ENCODE measurements around the gene C12orf57. TPM values are rescaled to one million over a fixed set of nuclear protein-coding genes. Genes with fewer than 3 reads are reported as not detected.
A peak's percentile ranks its signal among the peaks of the same experiment; 100 is the strongest.

C12orf57 gene
- total and polyA plus RNA-seq, 7 experiments from 2014 or later = 148 to 592 (median 394) TPM

- Mint-ChIP-seq H3K27ac (peak overlapping the region; percentile 83 to 100 (median 97)), H3K27me3 (no peaks in the 10 kb centered on the region), H3K36me3 (peaks cover 5 to 45% (median 11%) of the 10 kb centered on the region in 5 donors), H3K4me1 (peaks cover 56 to 82% (median 72%) of the 10 kb centered on the region in 7 donors), H3K4me3 (peak overlapping the region; percentile 93 to 100 (median 98)), H3K9me3 (no peaks in the 10 kb centered on the region)
- peak in 1 of 9 donors; percentile 23 for DNase-seq
- POLR2A ChIA-PET = interaction anchor here (0.9 to 21.6 kb wide), 7 partner anchors 8 to 101 kb away, joined by 4 to 1270 read pairs (median 21); partner anchors contain the start of genes ATN1, C12orf57, CDCA3 and EMG1
- Histone ChIP-seq H3K4me1 (ENCODE audit: control insufficient read depth in 2 of 2, insufficient read depth in 2 of 2, low read length in 2 of 2) (peaks cover 70 to 84% of the 10 kb centered on the region in 2 donors), H3K27me3 (ENCODE audit: control insufficient read depth in 2 of 2, insufficient read depth in 2 of 2, low read length in 2 of 2) (no peaks in the 10 kb centered on the region), H3K9me3 (ENCODE audit: control insufficient read depth in 2 of 3, low read length in 3 of 3) (no peaks in the 10 kb centered on the region), H3K27ac (ENCODE audit: low read depth, low read length) (peak overlapping the region; percentile 95), H3K4me3 (ENCODE audit: low read length) (peak overlapping the region; percentile 92), H3K36me3 (ENCODE audit: control insufficient read depth in 2 of 3, insufficient read depth in 3 of 3, low read length in 3 of 3) (peaks cover 0 to 52% (median 14%) of the 10 kb centered on the region in 3 experiments)
- no peak for ATAC-seq
- intact Hi-C loops (cut with micrococcal nuclease) = loop anchor here (1.0 to 10.0 kb wide), 6 partner anchors 8 to 460 kb away; partner anchors contain the start of genes C12orf57 (in 1 of the 2), CHD4 (in 1 of the 2), ENO2 (in 1 of the 2) and MRPL51 (in 1 of the 2)
- CTCF ChIA-PET = interaction anchor here (0.6 to 11.7 kb wide), 6 partner anchors 8 to 156 kb away, joined by 3 to 460 read pairs (median 6); partner anchors contain the start of genes C12orf57, RNU7-1 and SPSB2
Observed at GRCh38 chr12:6952121-6952862, 8.5 kb downstream of the C12orf57 start.

GRCh38 chr12:6952863-6953441 is 9.1 kb downstream of the C12orf57 start:
- peak overlapping the region; percentile 92 for H3K4me3 ChIP-seq (ENCODE audit: low read length)
- no peaks in the 10 kb centered on the region for H3K27me3 ChIP-seq (ENCODE audit: control insufficient read depth in 2 of 2, insufficient read depth in 2 of 2, low read length in 2 of 2)
- ChIA-PET CTCF (interaction anchor here (0.6 to 11.7 kb wide), 5 partner anchors 9 to 79 kb away, joined by 3 to 460 read pairs (median 7); partner anchors contain the start of genes C12orf57, RNU7-1 and SPSB2), POLR2A (interaction anchor here (0.9 to 21.6 kb wide), 6 partner anchors 7 to 80 kb away, joined by 4 to 1270 read pairs (median 31); partner anchors contain the start of genes ATN1, C12orf57, EMG1 and PHB2)
- ATAC-seq (no peak), DNase-seq (peak in 1 of 9 donors; percentile 23)
- H3K4me1 ChIP-seq (ENCODE audit: control insufficient read depth in 2 of 2, insufficient read depth in 2 of 2, low read length in 2 of 2) = peaks cover 70 to 84% of the 10 kb centered on the region in 2 donors
- Mint-ChIP-seq H3K4me3 (peak overlapping the region; percentile 93 to 100 (median 98)), H3K27ac (peak overlapping the region; percentile 83 to 100 (median 97)), H3K9me3 (no peaks in the 10 kb centered on the region), H3K4me1 (peaks cover 54 to 83% (median 72%) of the 10 kb centered on the region in 7 donors), H3K36me3 (peaks cover 5 to 45% (median 11%) of the 10 kb centered on the region in 5 donors), H3K27me3 (no peaks in the 10 kb centered on the region)
- H3K36me3 ChIP-seq (ENCODE audit: control insufficient read depth in 2 of 3, insufficient read depth in 3 of 3, low read length in 3 of 3) = peaks cover 3 to 59% (median 19%) of the 10 kb centered on the region in 3 experiments
- H3K27ac ChIP-seq (ENCODE audit: low read depth, low read length) = peak overlapping the region; percentile 95
- H3K9me3 ChIP-seq (ENCODE audit: control insufficient read depth in 2 of 3, low read length in 3 of 3) = no peaks in the 10 kb centered on the region
- intact Hi-C loops (cut with micrococcal nuclease) = loop anchor here (1.0 to 10.0 kb wide), 7 partner anchors 8 to 461 kb away; partner anchors contain the start of genes C12orf57 (in 2 of the 2), CHD4 (in 1 of the 2), EMG1 (in 1 of the 2) and ENO2 (in 1 of the 2)

DNA sequence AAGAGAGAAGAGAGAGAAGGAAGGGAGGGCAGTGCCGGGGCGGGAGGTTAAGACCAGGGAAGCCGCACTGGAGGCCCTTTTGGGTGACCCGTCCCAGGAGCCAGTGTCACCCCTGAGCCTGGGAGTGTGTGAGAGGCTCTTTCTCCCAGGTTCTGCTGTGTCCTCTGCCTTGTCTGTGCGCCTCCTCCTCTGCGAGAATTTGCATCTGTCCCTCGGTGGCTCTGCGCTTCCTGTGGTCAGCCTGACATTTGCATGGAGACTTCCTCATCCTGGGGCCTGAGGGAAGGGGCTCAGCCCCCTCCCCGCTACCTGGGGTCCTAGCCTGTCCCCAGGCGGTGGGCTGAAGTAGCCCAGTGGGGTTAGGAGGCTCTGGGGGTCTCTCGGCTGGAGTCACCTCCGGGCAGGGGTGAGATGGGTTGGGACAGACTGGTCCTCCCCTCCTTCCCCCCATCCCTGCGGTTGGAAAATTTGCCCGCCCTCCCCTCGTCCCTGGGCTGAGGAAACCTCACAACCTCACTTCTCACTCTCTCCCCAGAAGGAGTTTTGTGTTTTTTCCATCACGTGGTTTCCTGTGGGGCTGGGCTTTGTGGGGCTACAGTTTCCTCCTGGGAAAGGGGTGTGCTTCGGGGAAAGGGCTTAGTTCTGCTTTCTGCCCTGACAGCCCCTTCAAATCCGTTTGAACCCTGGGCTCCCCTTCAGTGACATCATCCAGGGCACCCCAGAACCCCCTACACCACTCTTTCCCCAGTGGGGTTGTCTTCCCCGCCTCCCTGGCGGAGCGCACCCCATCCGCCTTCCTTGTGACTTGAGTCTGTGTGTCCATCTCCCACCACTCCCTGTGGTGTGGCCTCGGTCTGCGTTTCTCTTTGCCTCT is 9.9 kb downstream of the C12orf57 start:
- Mint-ChIP-seq H3K9me3 (no peaks in the 10 kb centered on the region), H3K27me3 (no peaks in the 10 kb centered on the region), H3K27ac (peak overlapping the region; percentile 83 to 100 (median 97)), H3K4me1 (peaks cover 54 to 85% (median 72%) of the 10 kb centered on the region in 7 donors), H3K4me3 (peak overlapping the region; percentile 93 to 100 (median 98)), H3K36me3 (peaks cover 10 to 48% (median 16%) of the 10 kb centered on the region in 5 donors)
- DNase-seq (peak in 8 of 9 donors; percentile 65 to 92 (median 74)), ATAC-seq (peak; percentile 56)
- intact Hi-C loops (cut with micrococcal nuclease) = loop anchor here (1.0 to 10.0 kb wide), 7 partner anchors 8 to 461 kb away; partner anchors contain the start of genes C12orf57 (in 1 of the 2), CHD4 (in 1 of the 2), EMG1 (in 1 of the 2) and ENO2 (in 1 of the 2)
- H3K4me3 ChIP-seq (ENCODE audit: low read length) = peak overlapping the region; percentile 92
- ChIA-PET POLR2A (interaction anchor here (0.7 to 21.6 kb wide), 7 partner anchors 7 to 23 kb away, joined by 3 to 1270 read pairs (median 41); partner anchors contain the start of genes ATN1, C12orf57, EMG1 and PHB2), CTCF (interaction anchor here (1.0 to 11.7 kb wide), 6 partner anchors 8 to 84 kb away, joined by 3 to 460 read pairs (median 6); partner anchors contain the start of genes C12orf57 and RNU7-1)
- peaks cover 5 to 65% (median 20%) of the 10 kb centered on the region in 3 experiments for H3K36me3 ChIP-seq (ENCODE audit: control insufficient read depth in 2 of 3, insufficient read depth in 3 of 3, low read length in 3 of 3)
- H3K27ac ChIP-seq (ENCODE audit: low read depth, low read length) = peak overlapping the region; percentile 95
- peaks cover 70 to 84% of the 10 kb centered on the region in 2 donors for H3K4me1 ChIP-seq (ENCODE audit: control insufficient read depth in 2 of 2, insufficient read depth in 2 of 2, low read length in 2 of 2)
- no peaks in the 10 kb centered on the region for H3K9me3 ChIP-seq (ENCODE audit: control insufficient read depth in 2 of 3, low read length in 3 of 3)
- H3K27me3 ChIP-seq (ENCODE audit: control insufficient read depth in 2 of 2, insufficient read depth in 2 of 2, low read length in 2 of 2) = no peaks in the 10 kb centered on the region

GRCh38 chr12:6954316-6955107 is 10.7 kb downstream of the C12orf57 start:
- Histone ChIP-seq H3K27me3 (ENCODE audit: control insufficient read depth in 2 of 2, insufficient read depth in 2 of 2, low read length in 2 of 2) (no peaks in the 10 kb centered on the region), H3K4me3 (ENCODE audit: low read length) (peak overlapping the region; percentile 92), H3K4me1 (ENCODE audit: control insufficient read depth in 2 of 2, insufficient read depth in 2 of 2, low read length in 2 of 2) (peaks cover 70 to 84% of the 10 kb centered on the region in 2 donors), H3K27ac (ENCODE audit: low read depth, low read length) (peak overlapping the region; percentile 95), H3K36me3 (ENCODE audit: control insufficient read depth in 2 of 3, insufficient read depth in 3 of 3, low read length in 3 of 3) (peaks cover 5 to 65% (median 20%) of the 10 kb centered on the region in 3 experiments), H3K9me3 (ENCODE audit: control insufficient read depth in 2 of 3, low read length in 3 of 3) (no peaks in the 10 kb centered on the region)
- Mint-ChIP-seq H3K4me1 (peaks cover 54 to 86% (median 72%) of the 10 kb centered on the region in 7 donors), H3K27ac (peak overlapping the region; percentile 83 to 100 (median 97)), H3K9me3 (no peaks in the 10 kb centered on the region), H3K4me3 (peak overlapping the region; percentile 93 to 100 (median 98)), H3K36me3 (peaks cover 11 to 56% (median 23%) of the 10 kb centered on the region in 5 donors), H3K27me3 (no peaks in the 10 kb centered on the region)
- CTCF ChIA-PET = interaction anchor here (0.9 to 1.6 kb wide), 5 partner anchors 8 to 85 kb away, joined by 3 to 9 read pairs (median 4); partner anchors contain the start of genes C12orf57 and RNU7-1
- intact Hi-C loops (cut with micrococcal nuclease) = loop anchor here (5.0 to 10.0 kb wide), 4 partner anchors 42 to 462 kb away; partner anchors contain the start of genes CHD4 (in 1 of the 2), ENO2 (in 1 of the 2), MRPL51 (in 1 of the 2) and NCAPD2 (in 1 of the 2)
- no peak for DNase-seq
- POLR2A ChIA-PET = interaction anchor here (0.7 to 13.5 kb wide), 5 partner anchors 9 to 64 kb away, joined by 3 to 1270 read pairs (median 7); partner anchors contain the start of genes C12orf57, LPCAT3, PHB2 and PTPN6
- no peak for ATAC-seq

Measured in naive thymus-derived CD4-positive, alpha-beta T cell (primary cell).